Endothelial cell of umbilical vein (primary cell): ENCODE results near the gene GIPC3. TPM values are rescaled to one million over a fixed set of nuclear protein-coding genes. Genes with fewer than 3 reads are reported as not detected.

Source experiments
- BruUV-seq: library from RNA; stranded (reverse); fragments of 400-500 nt; replicated peaks from 2 replicates; lab custom pipeline; 2021; lab: Mats Ljungman, UMichigan
- CTCF ChIA-PET: fragments of 300-600, 350-600 bp; sonication (Branson Sonifier 250); formaldehyde crosslinking; loops from one replicate; lab custom pipeline; 2021; ENCODE audit warnings: antibody characterized with exemption, inconsistent platforms; lab: Charles Lee
- POLR2A ChIA-PET: fragments of 300-600, 350-600 bp; sonication (Branson Sonifier 250); formaldehyde crosslinking; loops from one replicate; lab custom pipeline; 2021; ENCODE audit warnings: antibody characterized with exemption, inconsistent platforms; lab: Charles Lee
- DNase-seq: peaks from one replicate; pipeline ENCODE4 v3.0.0-alpha.2; 2011; ENCODE audit warnings: low read depth, low spot score
- FAIRE-seq: peaks from 2 replicates; lab custom pipeline; 2011; peaks lifted over from hg19 to GRCh38; lab: Jason Lieb, UNC
- H2AFZ ChIP-seq: 2 replicates; pipeline ENCODE4 v1.6.0; 2012; ENCODE audit warnings: low read depth, low read length, control low read depth, inconsistent platforms
- H3K27ac ChIP-seq: 2 replicates; pipeline ENCODE4 v1.5.1; 2011; ENCODE audit warnings: low read depth, mild to moderate bottlenecking, control low read depth, low read length, moderate library complexity; ENCODE audit not compliant: insufficient read depth
- H3K27me3 ChIP-seq, 2 experiments: 2 replicates each; pipeline versions ENCODE4 v1.6.0 to v1.6.1; 2011; ENCODE audit warnings: low read length in 2 of 2, mixed read lengths in 1 of 2; ENCODE audit not compliant: control insufficient read depth in 2 of 2, insufficient read depth in 2 of 2
- H3K36me3 ChIP-seq, 2 experiments: 2 replicates in 1 of 2; 3 replicates in 1 of 2; pipeline ENCODE4 v1.5.1; 2011; ENCODE audit warnings: low read length in 2 of 2, mild to moderate bottlenecking in 1 of 2, moderate library complexity in 1 of 2; ENCODE audit not compliant: control insufficient read depth in 2 of 2, insufficient read depth in 2 of 2; ENCODE audit errors: extremely low read depth in 1 of 2
- H3K4me1 ChIP-seq: 3 replicates; pipeline ENCODE4 v1.5.1; 2011; ENCODE audit warnings: mild to moderate bottlenecking, low read length; ENCODE audit not compliant: control insufficient read depth, insufficient read depth; ENCODE audit errors: extremely low read depth
- H3K4me2 ChIP-seq: 2 replicates; pipeline ENCODE4 v1.6.1; 2011; ENCODE audit warnings: low read length, control low read depth, mixed read lengths; ENCODE audit not compliant: insufficient read depth
- H3K4me3 ChIP-seq, 3 experiments: fragments of 200-600 bp in 1 of 3; sonication (generic), shearing (Covaris generic) in 1 of 3; replicated peaks in 1 of 3; 2 replicates each; pipeline ENCODE4 v1.5.1; 2011 to 2016; ENCODE audit warnings: control low read depth in 3 of 3, low read length in 3 of 3, mild to moderate bottlenecking in 2 of 3, inconsistent platforms in 1 of 3, low read depth in 1 of 3, moderate library complexity in 1 of 3; ENCODE audit not compliant: insufficient read depth in 1 of 3
- H3K79me2 ChIP-seq: 2 replicates; pipeline ENCODE4 v1.6.0; 2012; ENCODE audit warnings: low read length, inconsistent platforms; ENCODE audit not compliant: control insufficient read depth, insufficient read depth
- H3K9ac ChIP-seq: replicated peaks from 2 replicates; pipeline ENCODE3; 2011; ENCODE audit warnings: low read length, control low read depth; ENCODE audit not compliant: insufficient read depth; ENCODE audit errors: extremely low read depth
- H3K9me1 ChIP-seq: replicated peaks from 3 replicates; pipeline ENCODE4 v1.6.0; 2011; ENCODE audit warnings: mild to moderate bottlenecking, low read length; ENCODE audit not compliant: control insufficient read depth, insufficient read depth; ENCODE audit errors: extremely low read depth
- H3K9me3 ChIP-seq: replicated peaks from 2 replicates; pipeline ENCODE4 v1.5.1; 2012; ENCODE audit warnings: low read length, inconsistent platforms; ENCODE audit not compliant: control insufficient read depth, insufficient read depth
- H4K20me1 ChIP-seq: replicated peaks from 2 replicates; pipeline ENCODE3; 2011; ENCODE audit warnings: mild to moderate bottlenecking, low read length; ENCODE audit not compliant: control insufficient read depth, insufficient read depth; ENCODE audit errors: extremely low read depth
- FOS ChIP-seq: IDR thresholded peaks from 2 replicates; pipeline ENCODE4 v1.6.1; 2011; ENCODE audit warnings: mild to moderate bottlenecking, low read length, moderate library complexity, borderline replicate concordance; ENCODE audit not compliant: insufficient read depth
- POLR2AphosphoS5 ChIP-seq: IDR thresholded peaks from 2 replicates; pipeline ENCODE4 v1.6.1; 2012; ENCODE audit warnings: low read depth, mild to moderate bottlenecking, control low read depth, low read length, moderate library complexity; ENCODE audit not compliant: insufficient read depth
- dilution Hi-C: fragments of 300-500 bp; cut with MboI; formaldehyde crosslinking; loops from one replicate; pipeline ENCODE4 v1.15.0; 2019; ENCODE audit warnings: low sequenced_read_pairs; ENCODE audit not compliant: extremely low pct_ligation_motif_present
- intact Hi-C: fragments of 100-400 bp; cut with micrococcal nuclease; formaldehyde crosslinking; loops from one replicate; pipeline ENCODE4 v1.10.0; 2022
- polyA plus RNA-seq, 4 experiments: library from polyadenylated mRNA; depleted of rRNA in 3 of 4; stranded (reverse) in 3 of 4; unstranded in 1 of 4; fragments of >200 nt; gene quantifications; 2 replicates each; pipeline versions ENCODE4 v1.2.1 to v1.2.3, GENCODE V29; 2011 to 2012; ENCODE audit warnings: missing spikeins in 1 of 4
- total RNA-seq: library from RNA; stranded (reverse); gene quantifications from 2 replicates; pipeline ENCODE4 v1.2.3, GENCODE V29; 2021
- TF ChIP-seq, protein P1 (sequence below), 2 donors: IDR thresholded peaks; 1 replicate in 1 of 2; 2 replicates in 1 of 2; pipeline ENCODE4 v1.5.1; 2011; ENCODE audit warnings: low read length in 2 of 2, mild to moderate bottlenecking in 2 of 2, moderate library complexity in 2 of 2, control low read depth in 1 of 2, inconsistent platforms in 1 of 2, low read depth in 1 of 2; ENCODE audit not compliant: insufficient read depth in 1 of 2; ENCODE audit errors: extremely low read depth in 1 of 2

The GIPC3 gene
- total and polyA plus RNA-seq, 2 donors (not counting 3 experiments of a cell fraction or from before 2014, with no cell fraction given): 2.2 to 6.6 TPM

- BruUV-seq: no TSS peak
- CTCF ChIA-PET: interaction anchor here (1.6 to 2.4 kb wide), 2 partner anchors 8 to 19 kb away, joined by 3 to 10 read pairs; no protein-coding TSS in a partner anchor
Measured at GRCh38 chr19:3563709-3564524, 21.4 kb upstream of the GIPC3 start.

More at GRCh38 chr19:3563709-3564524, 21.4 kb upstream of the GIPC3 start:
- intact Hi-C loops: no loop called here
- no peaks in the 10 kb centered on the region for H3K4me1 ChIP-seq
- no peaks in the 10 kb centered on the region for H3K9me3 ChIP-seq
- POLR2A ChIA-PET: no interaction called here
- H3K79me2 ChIP-seq: no peaks in the 10 kb centered on the region
- no peaks in the 10 kb centered on the region for H3K9me1 ChIP-seq
- H3K4me2 ChIP-seq: no peak overlapping the region
- no peaks in the 10 kb centered on the region for H3K36me3 ChIP-seq
- no peaks in the 10 kb centered on the region for H4K20me1 ChIP-seq
- H2AFZ ChIP-seq: no peak overlapping the region
- no peak overlapping the region for H3K4me3 ChIP-seq
- DNase-seq (no peak), FAIRE-seq (no peak)
- no peak overlapping the region for H3K9ac ChIP-seq
- TF ChIP-seq POLR2AphosphoS5 (no peak), FOS (no peak)
- TF ChIP-seq, protein P1, sequence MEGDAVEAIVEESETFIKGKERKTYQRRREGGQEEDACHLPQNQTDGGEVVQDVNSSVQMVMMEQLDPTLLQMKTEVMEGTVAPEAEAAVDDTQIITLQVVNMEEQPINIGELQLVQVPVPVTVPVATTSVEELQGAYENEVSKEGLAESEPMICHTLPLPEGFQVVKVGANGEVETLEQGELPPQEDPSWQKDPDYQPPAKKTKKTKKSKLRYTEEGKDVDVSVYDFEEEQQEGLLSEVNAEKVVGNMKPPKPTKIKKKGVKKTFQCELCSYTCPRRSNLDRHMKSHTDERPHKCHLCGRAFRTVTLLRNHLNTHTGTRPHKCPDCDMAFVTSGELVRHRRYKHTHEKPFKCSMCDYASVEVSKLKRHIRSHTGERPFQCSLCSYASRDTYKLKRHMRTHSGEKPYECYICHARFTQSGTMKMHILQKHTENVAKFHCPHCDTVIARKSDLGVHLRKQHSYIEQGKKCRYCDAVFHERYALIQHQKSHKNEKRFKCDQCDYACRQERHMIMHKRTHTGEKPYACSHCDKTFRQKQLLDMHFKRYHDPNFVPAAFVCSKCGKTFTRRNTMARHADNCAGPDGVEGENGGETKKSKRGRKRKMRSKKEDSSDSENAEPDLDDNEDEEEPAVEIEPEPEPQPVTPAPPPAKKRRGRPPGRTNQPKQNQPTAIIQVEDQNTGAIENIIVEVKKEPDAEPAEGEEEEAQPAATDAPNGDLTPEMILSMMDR (IDR thresholded peaks at IDR 0.05; ENCODE audit: extremely low read depth in 1 of 2, insufficient read depth in 1 of 2, low read depth in 1 of 2, low read length in 2 of 2): no peak
- dilution Hi-C loops: no loop called here
- no peak overlapping the region for H3K27ac ChIP-seq
- H3K27me3 ChIP-seq: no peaks in the 10 kb centered on the region
